HG02571 (cell line): ENCODE measurements around the gene SIKE1.
"Not testable (repeated sequence)": the region's sequence is repeated elsewhere in the genome, so short reads cannot be mapped to it uniquely, and the experiment has no call there.

Experiments
- ATAC-seq: cut with Tn5 transposase; IDR thresholded peaks from one replicate; pipeline ENCODE4 v1.9.1; 2021; ENCODE audit warnings: mild to moderate bottlenecking, moderate library complexity; ENCODE audit not compliant: unreplicated experiment

The SIKE1 gene

DNA sequence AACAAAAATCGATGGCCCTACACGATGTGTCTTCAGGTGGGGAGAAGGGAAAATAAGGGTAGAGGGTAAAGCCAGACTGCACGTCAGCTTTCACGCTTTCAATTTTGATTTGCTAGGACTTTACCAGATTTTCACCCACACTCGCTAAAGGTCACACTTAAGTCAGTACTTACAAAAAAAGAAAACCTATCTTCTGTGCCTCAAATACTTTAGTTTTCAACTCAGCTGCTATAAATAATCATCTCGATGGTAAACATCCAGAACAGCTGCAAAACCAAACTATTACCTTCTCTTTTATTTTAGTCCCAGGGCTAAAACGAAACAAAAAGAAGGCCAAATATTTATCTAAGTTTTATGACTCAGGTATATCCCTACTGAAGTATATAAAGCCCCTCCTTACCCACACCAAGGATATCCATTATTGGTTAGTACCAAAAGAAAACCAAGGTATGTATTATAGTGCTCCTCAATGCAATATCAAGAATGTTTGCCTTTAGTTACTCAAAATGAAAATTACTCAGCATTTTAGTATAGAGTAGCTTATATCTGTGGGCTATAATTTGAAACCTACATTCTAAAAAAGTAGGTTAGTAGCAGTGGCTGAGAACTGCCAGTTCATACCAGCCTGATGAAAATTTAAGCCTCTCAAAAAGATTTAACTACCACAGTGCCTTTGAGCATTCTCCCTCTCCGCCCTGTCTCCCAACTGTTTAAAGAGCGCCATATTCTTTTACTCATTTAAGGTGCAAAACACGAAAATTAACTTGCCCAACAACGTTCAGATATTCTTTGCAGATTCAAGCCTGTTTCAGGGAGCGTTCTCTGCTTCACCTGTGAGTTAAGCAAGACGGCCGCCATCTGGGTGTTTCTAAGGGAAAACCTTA is 24.2 kb downstream of the SIKE1 start:
- peak; percentile 42 for ATAC-seq

DNA sequence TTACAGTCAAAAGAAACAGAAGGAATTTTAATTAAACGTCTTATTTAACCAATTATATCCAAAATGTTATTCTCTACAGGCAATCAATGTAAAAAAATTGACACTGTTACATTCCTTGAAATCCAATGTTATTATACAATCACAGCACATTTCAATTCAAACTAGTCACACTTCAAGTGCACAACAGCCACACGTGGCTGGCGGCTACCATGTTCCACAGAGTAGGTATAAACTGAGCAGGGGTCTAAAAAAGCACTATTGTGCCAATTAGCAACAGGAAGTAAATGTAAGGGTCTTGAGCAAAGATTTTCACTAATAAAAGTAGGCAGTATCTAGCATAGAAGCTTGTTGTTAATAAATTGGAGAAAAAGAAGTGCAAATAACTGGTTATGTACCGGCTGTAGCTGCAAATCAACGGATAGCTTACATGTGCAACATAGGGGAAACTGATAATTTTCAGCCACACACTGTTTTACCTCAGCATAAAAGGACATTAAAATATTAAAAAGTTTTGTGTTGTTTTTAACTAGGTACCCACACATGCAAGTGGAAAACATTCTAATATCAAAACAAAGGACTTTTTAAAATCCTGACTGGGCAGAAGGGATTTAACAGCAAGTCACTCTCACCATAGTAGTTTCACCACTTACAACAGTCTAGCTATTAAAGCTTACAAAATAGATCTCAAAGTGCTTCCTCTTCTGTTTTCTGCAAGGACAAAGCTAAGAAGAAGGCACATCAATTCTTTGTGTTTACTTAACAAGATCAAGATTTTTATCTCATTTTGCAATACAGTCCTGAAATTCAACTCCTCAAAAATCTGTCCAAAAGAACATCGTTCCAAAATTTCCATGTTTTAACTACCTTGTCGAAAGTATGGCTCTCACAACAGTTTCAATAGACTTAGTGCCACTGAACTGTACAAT is 25.2 kb downstream of the SIKE1 start:
- no peak for ATAC-seq

GRCh38 chr1:114753702-114754101 is 26.8 kb downstream of the SIKE1 start:
- not testable (repeated sequence) for ATAC-seq

- ATAC-seq = no peak
Measured at GRCh38 chr1:114753143-114753542, 27.3 kb downstream of the SIKE1 start.

DNA sequence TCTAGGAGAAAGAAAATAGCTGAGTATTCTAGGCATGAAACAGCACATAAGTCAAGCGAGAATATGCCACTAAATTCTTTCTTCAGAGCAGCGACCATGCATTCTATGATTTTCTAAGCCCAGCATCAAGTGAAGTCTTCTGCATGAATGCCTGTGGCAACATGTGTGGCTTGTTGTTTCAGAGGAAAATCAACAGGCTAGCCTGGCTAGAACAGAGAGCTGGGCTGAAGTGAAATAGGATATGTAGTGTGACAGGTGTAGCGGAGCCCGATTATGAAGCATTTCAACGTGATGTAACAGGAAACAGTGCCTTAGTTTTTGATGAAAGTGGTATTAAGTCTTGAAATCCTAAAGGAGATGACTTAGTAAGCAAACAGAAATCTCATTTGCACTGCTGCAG is 29.7 kb downstream of the SIKE1 start:
- ATAC-seq = no peak

DNA sequence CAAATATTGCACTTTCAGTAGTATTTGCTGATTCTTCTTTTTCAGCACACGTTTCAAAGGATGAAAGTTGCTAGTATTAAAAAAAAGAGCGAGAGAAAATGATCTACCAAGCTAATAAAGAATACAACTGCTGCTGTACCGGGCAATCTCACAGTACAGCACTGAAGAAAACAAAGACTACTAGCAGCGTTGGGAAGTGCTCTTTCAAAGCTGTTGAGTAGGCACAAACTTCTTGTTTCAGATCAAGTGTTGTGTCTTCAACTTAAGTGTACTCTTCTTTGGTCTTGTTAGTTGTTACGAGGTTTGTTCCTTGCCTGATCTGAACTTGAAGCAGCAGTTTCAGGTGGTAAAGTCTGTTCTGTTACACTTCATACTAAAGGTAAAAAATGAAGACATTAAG is 30.6 kb downstream of the SIKE1 start:
- no peak for ATAC-seq

GRCh38 chr1:114746450-114747121 is 33.9 kb downstream of the SIKE1 start:
- no peak for ATAC-seq

GRCh38 chr1:114745291-114745690 is 35.2 kb downstream of the SIKE1 start:
- ATAC-seq = no peak

DNA sequence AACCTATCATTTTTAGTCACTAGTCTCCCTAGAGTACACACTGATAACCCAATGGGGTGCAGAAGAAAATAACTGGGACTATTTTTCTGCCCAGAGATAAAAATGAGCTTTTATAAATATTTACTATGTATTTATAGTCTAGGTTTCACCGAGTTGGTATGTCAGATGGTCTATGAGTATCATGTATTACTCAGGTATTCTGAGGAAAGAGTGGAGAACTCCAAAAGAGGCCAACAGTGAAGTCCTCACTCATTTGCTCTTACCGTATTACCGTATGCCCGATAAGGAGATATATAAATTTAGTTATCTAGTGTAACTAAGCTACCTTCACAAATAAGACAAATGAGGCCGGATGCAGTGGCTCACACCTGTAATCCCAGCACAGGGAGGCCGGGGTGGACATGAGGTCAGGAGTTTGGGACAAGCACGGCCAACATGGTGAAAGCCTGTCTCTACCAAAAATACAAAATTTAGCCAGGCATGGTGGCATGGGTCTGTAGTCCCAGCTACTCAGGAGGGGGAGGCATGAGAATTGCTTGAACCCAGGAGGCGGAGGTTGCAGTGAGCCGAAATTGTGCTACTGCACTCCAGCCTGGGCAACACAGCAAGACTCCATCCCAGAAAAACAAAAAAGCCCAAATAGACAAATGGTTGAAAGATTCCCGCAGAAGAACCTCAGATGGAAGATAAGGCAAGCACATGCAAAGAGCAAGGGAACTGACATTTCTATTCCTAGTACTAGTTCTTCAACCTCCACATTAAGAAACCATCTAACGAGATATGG is 38.3 kb downstream of the SIKE1 start:
- no peak for ATAC-seq

GRCh38 chr1:114740331-114740730 is 40.2 kb downstream of the SIKE1 start:
- no peak for ATAC-seq

- ATAC-seq = no peak
Measured at GRCh38 chr1:114737314-114737849, 43.1 kb downstream of the SIKE1 start.

DNA sequence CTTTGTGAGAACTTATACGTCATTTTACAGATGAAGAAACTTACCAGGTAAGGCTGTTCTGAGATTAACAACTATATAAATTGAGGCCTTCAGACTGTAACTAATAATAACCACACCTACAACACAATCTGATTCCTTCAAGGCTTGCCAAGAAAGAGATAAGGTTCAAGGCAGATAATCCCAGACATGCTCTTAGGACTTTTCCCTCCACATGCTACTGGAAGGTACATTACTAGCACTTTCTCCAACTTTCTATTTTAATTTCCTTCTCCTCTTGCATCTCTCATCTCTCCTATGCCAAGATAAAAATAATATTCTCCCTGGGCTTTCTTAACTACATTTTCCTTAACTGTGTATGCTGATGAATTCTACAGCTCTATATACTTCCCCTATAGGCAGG is 45.0 kb downstream of the SIKE1 start:
- no peak for ATAC-seq

DNA sequence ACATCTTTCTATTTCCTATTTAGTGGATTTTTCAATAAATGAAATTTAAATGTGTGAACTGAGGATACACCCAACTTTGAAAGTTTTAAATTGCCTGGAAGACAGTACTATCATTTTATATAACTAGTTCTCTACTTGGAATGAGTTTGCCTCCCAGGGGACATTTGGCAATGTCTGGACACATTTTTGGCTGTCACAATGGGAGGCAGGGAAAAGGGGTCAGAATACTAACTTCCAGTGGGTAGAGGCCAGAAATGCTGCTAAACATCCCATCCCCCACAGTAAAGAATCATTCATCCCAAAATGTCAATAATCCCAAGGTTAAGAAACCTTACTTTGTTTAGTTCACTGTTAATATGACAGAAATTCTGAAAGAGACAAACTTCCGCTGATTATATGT is 50.7 kb downstream of the SIKE1 start:
- no peak for ATAC-seq

- no peak for ATAC-seq
Measured at GRCh38 chr1:114728553-114728952, 51.9 kb downstream of the SIKE1 start.

- ATAC-seq = no peak
Measured at GRCh38 chr1:114725230-114725629, 55.3 kb downstream of the SIKE1 start.

GRCh38 chr1:114723915-114724314 is 56.6 kb downstream of the SIKE1 start:
- no peak for ATAC-seq

DNA sequence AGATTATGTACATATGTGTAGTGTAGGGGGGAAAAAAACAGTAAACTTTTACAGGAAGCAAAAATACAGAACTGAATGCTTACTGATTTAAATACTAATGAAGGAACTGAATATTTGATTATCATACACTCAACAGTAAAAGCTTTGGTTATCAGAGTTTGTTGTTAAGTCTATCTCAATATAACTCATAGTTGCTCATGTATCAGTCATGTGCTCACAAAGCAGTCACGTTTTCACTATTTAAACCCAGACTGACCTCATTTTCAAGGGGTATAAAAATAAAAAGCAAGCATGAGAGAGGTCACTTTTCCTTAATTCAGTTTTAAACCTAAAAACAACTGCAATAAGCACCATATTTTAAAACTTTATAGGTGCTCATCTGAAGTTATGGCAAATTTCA is 57.0 kb downstream of the SIKE1 start:
- ATAC-seq = no peak

GRCh38 chr1:114720492-114720891 is 60.0 kb downstream of the SIKE1 start:
- ATAC-seq = no peak
